ENCODE data around the gene CDH23. TPM values are rescaled to one million over a fixed set of nuclear protein-coding genes. Genes with fewer than 3 reads are reported as not detected.

CDH23 gene
- total and polyA plus RNA-seq, 8 donors, result 3.4 to 64.6 (median 9.9) TPM

DNA sequence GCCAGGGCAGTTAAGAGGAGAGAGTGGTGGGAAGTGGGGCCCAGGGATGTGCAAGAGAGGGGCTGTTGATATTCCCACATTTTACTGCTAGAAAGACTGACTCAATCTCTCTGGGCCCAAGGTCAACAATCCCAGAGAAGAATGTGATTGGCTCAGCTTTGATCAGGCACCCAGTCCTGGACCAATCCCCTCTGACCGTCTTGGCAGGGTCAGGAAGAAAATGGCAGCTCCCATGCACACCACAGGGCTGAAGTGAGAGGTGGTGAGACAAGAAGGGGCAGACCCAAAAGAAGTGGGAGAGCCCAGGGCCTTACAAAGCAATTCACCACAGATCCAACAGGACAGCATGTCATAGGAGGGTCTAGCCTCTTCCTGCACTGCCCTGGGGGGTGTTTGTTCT lies 326.1 kb downstream of the CDH23 start:
- DNase-seq (no peak), ATAC-seq (no peak), FAIRE-seq (no peak)
- intact Hi-C loops (cut with DNase I), result no loop called here
- TF ChIP-seq, protein P1, sequence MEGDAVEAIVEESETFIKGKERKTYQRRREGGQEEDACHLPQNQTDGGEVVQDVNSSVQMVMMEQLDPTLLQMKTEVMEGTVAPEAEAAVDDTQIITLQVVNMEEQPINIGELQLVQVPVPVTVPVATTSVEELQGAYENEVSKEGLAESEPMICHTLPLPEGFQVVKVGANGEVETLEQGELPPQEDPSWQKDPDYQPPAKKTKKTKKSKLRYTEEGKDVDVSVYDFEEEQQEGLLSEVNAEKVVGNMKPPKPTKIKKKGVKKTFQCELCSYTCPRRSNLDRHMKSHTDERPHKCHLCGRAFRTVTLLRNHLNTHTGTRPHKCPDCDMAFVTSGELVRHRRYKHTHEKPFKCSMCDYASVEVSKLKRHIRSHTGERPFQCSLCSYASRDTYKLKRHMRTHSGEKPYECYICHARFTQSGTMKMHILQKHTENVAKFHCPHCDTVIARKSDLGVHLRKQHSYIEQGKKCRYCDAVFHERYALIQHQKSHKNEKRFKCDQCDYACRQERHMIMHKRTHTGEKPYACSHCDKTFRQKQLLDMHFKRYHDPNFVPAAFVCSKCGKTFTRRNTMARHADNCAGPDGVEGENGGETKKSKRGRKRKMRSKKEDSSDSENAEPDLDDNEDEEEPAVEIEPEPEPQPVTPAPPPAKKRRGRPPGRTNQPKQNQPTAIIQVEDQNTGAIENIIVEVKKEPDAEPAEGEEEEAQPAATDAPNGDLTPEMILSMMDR (IDR thresholded peaks at IDR 0.05), result no peak
- H3K36me3 ChIP-seq, result no peaks in the 10 kb centered on the region
- WGBS, 2 donors, result 39 to 43% methylated on average over 1 of the region's 1 CpG
- H3K4me1 ChIP-seq, result peaks cover 0 to 4% (median 2%) of the 10 kb centered on the region in 3 donors
- no peaks in the 10 kb centered on the region for H3K27me3 ChIP-seq
- H3K27ac ChIP-seq, result no peak overlapping the region
- H3K9me3 ChIP-seq, result no peaks in the 10 kb centered on the region
- no peak overlapping the region for H3K4me3 ChIP-seq

DNA sequence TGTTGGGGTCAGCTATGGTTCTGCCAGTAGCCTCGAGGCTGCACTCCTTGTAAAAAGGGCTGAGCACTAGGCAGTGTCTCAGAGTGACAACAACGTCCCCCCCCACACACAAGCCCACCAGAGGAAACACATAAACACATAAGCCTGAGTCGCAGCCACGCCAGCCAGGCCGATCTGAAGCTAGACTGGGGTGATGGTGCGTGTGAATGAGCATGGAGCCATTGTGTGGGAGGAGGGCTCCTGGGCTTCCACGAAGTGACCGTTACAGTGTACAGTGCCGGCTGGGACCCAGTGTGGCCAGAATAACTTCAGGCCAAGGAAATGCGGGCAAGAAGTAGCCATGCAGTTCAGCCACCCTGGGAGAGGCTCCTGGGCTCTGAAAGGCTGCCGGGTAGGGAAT lies 326.6 kb downstream of the CDH23 start:
- H3K4me1 ChIP-seq, result peaks cover 0 to 4% (median 3%) of the 10 kb centered on the region in 3 donors
- H3K27me3 ChIP-seq, result no peaks in the 10 kb centered on the region
- FAIRE-seq (no peak), DNase-seq (no peak), ATAC-seq (no peak)
- intact Hi-C loops (cut with DNase I), result no loop called here
- H3K36me3 ChIP-seq, result no peaks in the 10 kb centered on the region
- 81 to 89% methylated on average over 11 of the region's 11 CpGs for WGBS, 2 donors
- H3K4me3 ChIP-seq, result no peak overlapping the region
- no peak overlapping the region for H3K27ac ChIP-seq
- no peaks in the 10 kb centered on the region for H3K9me3 ChIP-seq
- TF ChIP-seq, protein P1 (IDR thresholded peaks at IDR 0.05), result no peak

DNA sequence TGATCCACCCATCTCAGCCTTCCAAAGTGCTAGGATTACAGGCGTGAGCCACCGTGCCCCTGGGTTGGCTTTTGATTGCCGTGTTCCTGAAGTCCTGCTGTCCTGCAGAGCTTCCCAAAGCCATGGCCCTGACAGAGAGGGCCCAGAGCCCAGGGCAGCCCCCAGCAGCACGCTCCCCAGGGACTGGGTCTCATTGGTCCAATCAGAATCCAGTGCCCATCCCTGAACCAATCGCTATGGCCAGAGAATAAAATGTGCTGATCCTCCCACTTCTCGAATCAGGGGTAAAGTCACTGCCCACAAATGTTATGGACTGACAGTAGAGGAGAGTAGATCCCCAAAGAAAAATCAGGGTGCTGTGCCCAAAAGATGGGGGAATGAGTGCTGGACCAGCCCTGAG lies 327.8 kb downstream of the CDH23 start:
- FAIRE-seq, result no peak
- H3K9me3 ChIP-seq, result no peaks in the 10 kb centered on the region
- TF ChIP-seq, protein P1 (IDR thresholded peaks at IDR 0.05), result no peak

DNA sequence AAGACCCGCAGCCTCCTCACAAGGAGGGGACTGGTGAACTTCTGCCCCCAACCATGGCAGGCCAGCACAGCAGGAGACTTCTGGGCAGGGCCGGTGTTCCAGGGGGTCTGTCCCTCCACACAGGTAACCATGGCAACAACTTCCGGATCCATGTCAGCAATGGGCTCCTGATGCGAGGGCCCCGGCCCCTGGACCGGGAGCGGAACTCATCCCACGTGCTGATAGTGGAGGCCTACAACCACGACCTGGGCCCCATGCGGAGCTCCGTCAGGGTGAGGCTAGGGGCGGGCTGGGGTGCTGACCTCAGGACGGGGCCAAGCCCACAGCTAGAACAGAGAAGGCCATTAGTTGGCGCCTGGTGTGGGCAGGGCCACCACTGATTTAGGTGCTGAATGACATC lies 328.5 kb downstream of the CDH23 start:
- intact Hi-C loops (cut with DNase I), result no loop called here
- FAIRE-seq, result no peak
- Histone ChIP-seq H3K4me3 (no peak overlapping the region), H3K9me3 (no peaks in the 10 kb centered on the region), H3K4me1 (peaks cover 0 to 4% (median 3%) of the 10 kb centered on the region in 3 donors), H3K27me3 (no peaks in the 10 kb centered on the region), H3K36me3 (no peaks in the 10 kb centered on the region), H3K27ac (no peak overlapping the region)
- TF ChIP-seq, protein P1 (IDR thresholded peaks at IDR 0.05), result no peak
- DNase-seq, result peak in 1 of 6 donors; percentile 47
- WGBS, 2 donors, result 85% methylated on average over 14 of the region's 14 CpGs
- no peak for ATAC-seq

More for the DNA sequence above, 327.8 kb downstream of the CDH23 start:
- no peaks in the 10 kb centered on the region for H3K36me3 ChIP-seq
- H3K4me1 ChIP-seq, result peaks cover 0 to 4% (median 3%) of the 10 kb centered on the region in 3 donors
- ATAC-seq (no peak), DNase-seq (no peak)
- H3K27ac ChIP-seq, result no peak overlapping the region
- 90 to 95% methylated on average over 6 of the region's 6 CpGs for WGBS, 2 donors
- intact Hi-C loops (cut with DNase I), result no loop called here
- no peaks in the 10 kb centered on the region for H3K27me3 ChIP-seq
- H3K4me3 ChIP-seq, result no peak overlapping the region

DNA sequence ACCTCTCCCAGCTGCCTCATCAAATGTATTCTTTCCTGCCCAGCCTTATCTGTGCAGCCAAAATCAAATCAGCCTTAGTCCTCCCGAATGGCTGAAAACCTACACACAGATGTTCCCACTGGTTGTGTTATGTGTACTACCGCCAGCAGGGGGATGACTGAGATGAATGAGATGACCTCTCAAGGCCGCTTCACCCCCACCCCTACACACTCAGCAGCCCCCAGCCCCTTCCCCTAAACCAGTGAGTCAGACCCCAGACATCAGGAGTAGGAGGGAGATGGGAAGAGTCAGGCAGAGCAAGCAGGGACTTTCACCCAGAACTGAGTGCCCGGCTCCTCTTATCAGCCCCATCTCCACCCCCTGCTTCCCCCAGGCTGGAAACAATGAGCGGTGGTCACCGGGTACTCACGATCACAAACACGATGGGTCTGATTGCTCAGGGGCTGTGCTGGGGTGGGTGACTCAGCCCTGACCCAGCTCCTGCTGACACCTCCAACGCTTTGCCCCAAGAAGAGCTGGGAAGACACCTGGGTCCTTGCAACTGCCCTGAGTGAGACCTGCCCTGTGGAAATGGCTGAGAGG lies 329.4 kb downstream of the CDH23 start:
- Histone ChIP-seq H3K4me1 (peaks cover 0 to 4% (median 3%) of the 10 kb centered on the region in 3 donors), H3K36me3 (no peaks in the 10 kb centered on the region), H3K27me3 (no peaks in the 10 kb centered on the region), H3K9me3 (no peaks in the 10 kb centered on the region), H3K4me3 (no peak overlapping the region), H3K27ac (no peak overlapping the region)
- 45 to 60% methylated on average over 9 of the region's 9 CpGs for WGBS, 2 donors
- FAIRE-seq (no peak), ATAC-seq (no peak), DNase-seq (peak in 1 of 6 donors; percentile 34)
- TF ChIP-seq, protein P1 (IDR thresholded peaks at IDR 0.05), result no peak
- intact Hi-C loops (cut with DNase I), result no loop called here
